ENCODE results near the gene KCNA3.

The KCNA3 gene

GRCh38 chr1:110637475-110637874 is 37.3 kb downstream of the KCNA3 start:
- DNase-seq: no peak

- DNase-seq: no peak
These were observed 38.4 kb downstream of the KCNA3 start for GRCh38 chr1:110636149-110636935.

- no peak for DNase-seq
These were observed 39.3 kb downstream of the KCNA3 start for GRCh38 chr1:110635434-110635833.

GRCh38 chr1:110634455-110635311 is 40.1 kb downstream of the KCNA3 start:
- no peak for DNase-seq

GRCh38 chr1:110634086-110634454 is 40.7 kb downstream of the KCNA3 start:
- no peak for DNase-seq

GRCh38 chr1:110633646-110634030 is 41.1 kb downstream of the KCNA3 start:
- no peak for DNase-seq

GRCh38 chr1:110631836-110632620 is 42.7 kb downstream of the KCNA3 start:
- no peak for DNase-seq

- DNase-seq: peak; percentile 21
These were observed 43.7 kb downstream of the KCNA3 start for GRCh38 chr1:110630839-110631663.

- DNase-seq: no peak
These were observed 46.2 kb downstream of the KCNA3 start for GRCh38 chr1:110628323-110629105.

- no peak for DNase-seq
These were observed 47.0 kb downstream of the KCNA3 start for GRCh38 chr1:110627764-110628163.

- DNase-seq: no peak
These were observed 47.9 kb downstream of the KCNA3 start for GRCh38 chr1:110626889-110627288.

All from amniotic stem cell (primary cell).